Fibroblast of lung (primary cell): Measurements from ENCODE around the gene ABHD16B.

Experiments
- EZH2 ChIP-seq: IDR thresholded peaks from 2 replicates; pipeline ENCODE4 v1.5.1; 2012; ENCODE audit warnings: low read length, control low read depth, mild to moderate bottlenecking; ENCODE audit errors: missing control alignments
- TF ChIP-seq, protein P1 (sequence below), 2 donors: IDR thresholded peaks in 1 of 2; conservative IDR thresholded peaks in 1 of 2; 1 replicate in 1 of 2; 2 replicates in 1 of 2; pipeline ENCODE4 v1.5.1; 2011 to 2012; ENCODE audit warnings: low read length in 2 of 2, control low read depth in 1 of 2, inconsistent platforms in 1 of 2, low read depth in 1 of 2, mild to moderate bottlenecking in 1 of 2

DNA sequence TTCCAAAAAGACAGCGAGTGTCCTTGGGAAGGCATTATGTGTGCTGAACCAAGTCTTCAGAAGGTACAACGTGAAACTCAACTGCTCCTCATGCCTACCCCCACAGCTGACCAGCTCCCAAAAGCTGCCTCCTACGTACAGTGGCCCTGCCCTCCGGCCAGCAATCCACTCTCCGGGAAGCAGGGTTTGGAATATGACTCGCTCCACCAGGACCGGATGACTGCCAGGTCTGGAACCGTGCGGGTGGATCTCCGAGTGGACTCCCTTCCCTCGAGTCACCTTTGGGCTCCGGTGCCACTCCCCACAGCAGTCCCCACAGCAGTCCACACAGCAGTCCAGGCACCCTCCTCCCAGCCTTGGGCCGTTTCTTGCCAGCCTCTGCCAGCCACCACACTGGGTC, 34.5 kb upstream of the ABHD16B start:
- TF ChIP-seq, protein P1, sequence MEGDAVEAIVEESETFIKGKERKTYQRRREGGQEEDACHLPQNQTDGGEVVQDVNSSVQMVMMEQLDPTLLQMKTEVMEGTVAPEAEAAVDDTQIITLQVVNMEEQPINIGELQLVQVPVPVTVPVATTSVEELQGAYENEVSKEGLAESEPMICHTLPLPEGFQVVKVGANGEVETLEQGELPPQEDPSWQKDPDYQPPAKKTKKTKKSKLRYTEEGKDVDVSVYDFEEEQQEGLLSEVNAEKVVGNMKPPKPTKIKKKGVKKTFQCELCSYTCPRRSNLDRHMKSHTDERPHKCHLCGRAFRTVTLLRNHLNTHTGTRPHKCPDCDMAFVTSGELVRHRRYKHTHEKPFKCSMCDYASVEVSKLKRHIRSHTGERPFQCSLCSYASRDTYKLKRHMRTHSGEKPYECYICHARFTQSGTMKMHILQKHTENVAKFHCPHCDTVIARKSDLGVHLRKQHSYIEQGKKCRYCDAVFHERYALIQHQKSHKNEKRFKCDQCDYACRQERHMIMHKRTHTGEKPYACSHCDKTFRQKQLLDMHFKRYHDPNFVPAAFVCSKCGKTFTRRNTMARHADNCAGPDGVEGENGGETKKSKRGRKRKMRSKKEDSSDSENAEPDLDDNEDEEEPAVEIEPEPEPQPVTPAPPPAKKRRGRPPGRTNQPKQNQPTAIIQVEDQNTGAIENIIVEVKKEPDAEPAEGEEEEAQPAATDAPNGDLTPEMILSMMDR (conservative IDR thresholded peaks at IDR 0.05 in 1 of 2, IDR thresholded peaks at IDR 0.05 in 1 of 2; ENCODE audit: low read depth in 1 of 2, low read length in 2 of 2): no peak
- no peak for TF ChIP-seq EZH2
